Nephron progenitor cell (in vitro differentiated cells): Measurements from ENCODE around the gene HSD3B7.

ENCODE experiments used
- DNase-seq: peaks from one replicate; pipeline ENCODE4 v3.0.0; 2021
- H3K27ac Mint-ChIP-seq: 2 replicates; pipeline ENCODE4 v1.8.0; 2021; ENCODE audit warnings: mild to moderate bottlenecking, moderate library complexity, mixed read lengths
- H3K27me3 Mint-ChIP-seq: 2 replicates; pipeline ENCODE4 v1.8.0; 2021; ENCODE audit warnings: mild to moderate bottlenecking, low read depth, mixed read lengths; ENCODE audit not compliant: poor library complexity
- H3K36me3 Mint-ChIP-seq: 2 replicates; pipeline ENCODE4 v1.8.0; 2021; ENCODE audit warnings: low read depth, mixed read lengths
- H3K4me1 Mint-ChIP-seq: 2 replicates; pipeline ENCODE4 v1.8.0; 2021; ENCODE audit warnings: mixed read lengths
- H3K4me3 Mint-ChIP-seq: 2 replicates; pipeline ENCODE4 v1.8.0; 2021; ENCODE audit warnings: mild to moderate bottlenecking, moderate library complexity, mixed read lengths
- H3K9me3 Mint-ChIP-seq: 2 replicates; pipeline ENCODE4 v1.8.0; 2021; ENCODE audit warnings: mild to moderate bottlenecking, moderate library complexity, mixed read lengths
- CTCF ChIP-seq: fragments of 200-600 bp; sonication (generic); IDR thresholded peaks from 2 replicates; pipeline ENCODE4 v1.5.0; 2021; ENCODE audit warnings: antibody characterized with exemption

The HSD3B7 gene

GRCh38 chr16:31036691-31037090 lies 51.7 kb downstream of the HSD3B7 start:
- Mint-ChIP-seq H3K27me3 (no peaks in the 10 kb centered on the region), H3K4me3 (no peak overlapping the region), H3K9me3 (no peaks in the 10 kb centered on the region), H3K36me3 (no peaks in the 10 kb centered on the region), H3K27ac (no peak overlapping the region), H3K4me1 (peaks cover 17% of the 10 kb centered on the region)
- no peak for TF ChIP-seq CTCF
- no peak for DNase-seq
